Measurements from ENCODE around the gene APRT. TPM values are rescaled to one million over a fixed set of nuclear protein-coding genes. Genes with fewer than 3 reads are reported as not detected.

The APRT gene
- total and polyA plus RNA-seq, 2 of the 8 experiments (the other 6 are each of a cell fraction or from before 2014, with no cell fraction given) = 221 to 267 TPM

DNA sequence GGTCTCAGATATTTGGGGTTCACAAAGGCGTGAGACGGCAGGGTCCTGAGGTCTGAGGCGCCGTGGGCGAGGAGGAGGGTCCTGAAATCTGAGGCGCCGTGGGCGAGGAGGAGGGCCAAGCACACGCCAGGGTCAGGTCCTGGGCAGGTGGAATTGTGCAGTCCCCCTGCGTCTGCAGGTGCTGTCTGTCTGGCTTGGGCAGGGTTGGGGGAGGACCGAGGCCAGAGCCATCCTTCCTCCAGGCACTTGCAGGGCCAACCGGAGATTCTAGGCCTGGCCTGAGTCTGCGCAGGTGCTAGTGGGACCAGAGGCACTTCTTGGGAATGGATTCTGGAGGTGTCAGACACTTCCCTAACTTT, 2.4 kb upstream of the APRT start:
- peaks cover 0 to 11% (median 4%) of the 10 kb centered on the region in 4 experiments; a peak in 5 of 7 replicates for H3K4me1 ChIP-seq (replicated peaks in 1 of 4; ENCODE audit: control insufficient read depth in 3 of 4, insufficient read depth in 4 of 4, low read length in 3 of 4)
- H3K4me3 ChIP-seq (ENCODE audit: extremely low read depth in 1 of 4, insufficient read depth in 2 of 4, low read depth in 3 of 4, low read length in 4 of 4) = no peak overlapping the region
- CTCF ChIA-PET (ENCODE audit: partially characterized antibody) = interaction anchor here (1.3 to 5.7 kb wide), 5 partner anchors 21 to 353 kb away, joined by 4 to 29 read pairs (median 8); partner anchors contain the start of genes GALNS and TRAPPC2L
- H3K36me3 ChIP-seq (ENCODE audit: control insufficient read depth in 2 of 4, insufficient read depth in 4 of 4, low read length in 3 of 4) = peaks cover 3 to 16% (median 8%) of the 10 kb centered on the region in 4 experiments
- H3K23me2 ChIP-seq (ENCODE audit: low read depth, low read length) = peaks cover 10% of the 10 kb centered on the region
- no peak overlapping the region for H3K23ac ChIP-seq (ENCODE audit: insufficient read length)
- H3K27me3 ChIP-seq (replicated peaks in 1 of 4; ENCODE audit: control insufficient read depth in 3 of 4, extremely low read depth in 1 of 4, insufficient read depth in 3 of 4, low read length in 3 of 4) = no peaks in the 10 kb centered on the region
- peaks cover 0 to 18% of the 10 kb centered on the region in 2 experiments; a peak in 2 of 4 replicates for H3K79me2 ChIP-seq (ENCODE audit: control insufficient read depth in 1 of 2, insufficient read depth in 2 of 2, low read length in 2 of 2)
- no peak overlapping the region for H3K14ac ChIP-seq (ENCODE audit: insufficient read length)
- no peak for FAIRE-seq
- H4K20me1 ChIP-seq (replicated peaks in 1 of 2; ENCODE audit: control insufficient read depth in 1 of 2, insufficient read depth in 2 of 2, low read length in 2 of 2) = peaks cover 12 to 18% of the 10 kb centered on the region in 2 experiments
- no peak overlapping the region for H3K4ac ChIP-seq (replicated peaks; ENCODE audit: insufficient read length, low read depth, low read length)
- POLR2A ChIA-PET (ENCODE audit: partially characterized antibody) = interaction anchor here (1.3 to 5.5 kb wide), 3 partner anchors 9 to 43 kb away, joined by 3 to 25 read pairs (median 4); partner anchors contain the start of genes CDT1, GALNS and TRAPPC2L
- peak overlapping the region; percentile 44; the same call in 1 of the 2 replicates for H2BK5ac ChIP-seq (ENCODE audit: low read depth, low read length)
- no peak overlapping the region for H2BK15ac ChIP-seq (ENCODE audit: low read length)
- 0 out of 2 replicates have a peak, but pooled peaks cover 4% of the 10 kb centered on the region for H3K79me1 ChIP-seq (ENCODE audit: low read depth, low read length)
- H3K4me2 ChIP-seq (ENCODE audit: insufficient read depth in 1 of 2, low read depth in 2 of 2, low read length in 2 of 2) = no peak overlapping the region
- H3K18ac ChIP-seq (ENCODE audit: extremely low read depth, low read length) = no peak overlapping the region
- no peak overlapping the region for H4K8ac ChIP-seq (ENCODE audit: extremely low read depth, insufficient read depth, low read length)
- no peak overlapping the region for H2AFZ ChIP-seq (ENCODE audit: low read length)
- H3K27ac ChIP-seq (ENCODE audit: low read depth, low read length) = no peak overlapping the region
- no peak for DNase-seq (ENCODE audit: low read depth in 1 of 2, low spot score in 2 of 2)
- H4K91ac ChIP-seq (replicated peaks; ENCODE audit: insufficient read length, low read length) = no peak overlapping the region
- H2BK20ac ChIP-seq (ENCODE audit: low read length) = no peak overlapping the region
- no peaks in the 10 kb centered on the region for H3K9me3 ChIP-seq (ENCODE audit: insufficient read depth in 2 of 2, low read depth in 1 of 2, low read length in 1 of 2)
- no peak overlapping the region for H3K56ac ChIP-seq (replicated peaks; ENCODE audit: insufficient read length, low read depth, low read length)
- H4K5ac ChIP-seq (ENCODE audit: insufficient read length, low read depth, low read length) = no peak overlapping the region
- H2BK12ac ChIP-seq (ENCODE audit: low read depth, low read length) = peak overlapping the region; percentile 2; the same call in 1 of the 2 replicates
- no peak overlapping the region for H3K9ac ChIP-seq (replicated peaks in 1 of 4; ENCODE audit: extremely low read depth in 1 of 4, low read depth in 3 of 4, low read length in 3 of 4)
- H2BK120ac ChIP-seq (replicated peaks; ENCODE audit: low read depth, low read length) = no peak overlapping the region
- WGBS, 2 experiments (ENCODE audit: extremely low coverage in 1 of 2, insufficient coverage in 1 of 2, insufficient read length in 1 of 2, insufficient replicate concordance in 2 of 2, low coverage in 1 of 2, low lambda C conversion rate in 2 of 2, missing lambda C conversion rate in 1 of 2) = 92% methylated on average over 13 of the region's 13 CpGs; no CpG with 5 or more reads in 1 of the 2 experiments
- H2AK5ac ChIP-seq (ENCODE audit: low read depth, low read length) = no peak overlapping the region
- TF ChIP-seq RNF2 (IDR thresholded peaks at IDR 0.05; ENCODE audit: borderline replicate concordance, low read depth, low read length, missing control alignments, poor library complexity, severe bottlenecking) (no peak), ASH2L (IDR thresholded peaks at IDR 0.05; ENCODE audit: low read length) (no peak), SP1 (IDR thresholded peaks at IDR 0.05; ENCODE audit: low read depth, low read length) (no peak), POLR2A (IDR thresholded peaks at IDR 0.05; ENCODE audit: control extremely low read depth in 1 of 2, low read depth in 2 of 2, low read length in 2 of 2) (no peak), TCF12 (IDR thresholded peaks at IDR 0.05; ENCODE audit: low read depth, low read length) (no peak), POLR2AphosphoS5 (IDR thresholded peaks at IDR 0.05; ENCODE audit: low read depth, low read length) (no peak), EGR1 (IDR thresholded peaks at IDR 0.05; ENCODE audit: borderline replicate concordance, low read depth, low read length) (no peak), RXRA (IDR thresholded peaks at IDR 0.05; ENCODE audit: insufficient read depth, low read depth, low read length) (no peak), BCL11A (IDR thresholded peaks at IDR 0.05; ENCODE audit: low read depth in 2 of 2, low read length in 2 of 2) (no peak), POU5F1 (IDR thresholded peaks at IDR 0.05; ENCODE audit: low read depth, low read length) (no peak), PHF8 (conservative IDR thresholded peaks at IDR 0.05; ENCODE audit: low read depth, low read length) (no peak), SUZ12 (IDR thresholded peaks at IDR 0.05; ENCODE audit: low read length) (no peak), TAF1 (IDR thresholded peaks at IDR 0.05; ENCODE audit: low read depth, low read length) (no peak), CBX5 (IDR thresholded peaks at IDR 0.05; ENCODE audit: low read depth, low read length) (no peak), JUN (IDR thresholded peaks at IDR 0.05; ENCODE audit: low read depth, low read length) (no peak)

All from H1 (cell line).